GM12872 (cell line): ENCODE results near the gene XYLT1.

Experiments used
- CTCF ChIP-seq: IDR thresholded peaks from 3 replicates; pipeline ENCODE4 v1.5.1; 2011; ENCODE audit warnings: low read depth, mild to moderate bottlenecking, low read length, moderate library complexity; ENCODE audit not compliant: insufficient read depth

XYLT1 gene

GRCh38 chr16:17340804-17341203, 130.0 kb downstream of the XYLT1 start:
- no peak for TF ChIP-seq CTCF

DNA sequence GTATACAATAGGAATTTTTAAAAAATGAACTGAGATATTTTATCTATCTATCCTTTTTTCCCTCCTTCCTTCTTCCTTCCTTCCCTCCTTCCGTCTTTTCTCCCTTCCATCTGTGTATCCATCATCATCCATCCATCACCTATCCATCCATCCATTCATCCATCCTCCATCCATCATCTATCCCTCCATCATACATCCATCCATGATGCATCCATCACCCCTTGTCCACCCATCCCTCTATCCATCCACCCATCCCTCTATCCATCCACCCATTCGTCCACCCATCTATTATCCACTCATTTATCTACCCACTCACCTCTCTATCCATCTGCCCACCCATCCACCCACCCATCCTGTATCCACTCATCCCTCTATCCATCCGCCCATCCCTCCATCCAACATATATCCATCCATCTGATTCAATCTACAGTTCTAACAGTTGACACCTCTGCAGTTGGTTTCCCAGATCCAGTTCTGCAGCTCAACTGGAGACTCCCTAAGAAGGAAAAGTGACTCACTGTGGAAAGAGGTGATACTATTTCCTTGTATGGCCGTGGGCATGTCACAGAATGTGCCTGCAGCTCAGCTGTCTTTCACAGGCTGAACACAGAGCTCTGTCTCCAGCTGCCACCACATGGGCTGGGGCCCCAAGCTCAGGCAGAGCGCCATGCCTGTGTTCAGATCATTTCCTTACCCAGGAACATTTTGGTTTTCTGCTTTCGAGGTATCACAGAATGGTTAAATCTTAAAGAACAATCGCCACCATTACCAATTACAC, 130.8 kb downstream of the XYLT1 start:
- no peak for TF ChIP-seq CTCF

- TF ChIP-seq CTCF = no peak
These were observed 132.5 kb downstream of the XYLT1 start for GRCh38 chr16:17338244-17338643.

DNA sequence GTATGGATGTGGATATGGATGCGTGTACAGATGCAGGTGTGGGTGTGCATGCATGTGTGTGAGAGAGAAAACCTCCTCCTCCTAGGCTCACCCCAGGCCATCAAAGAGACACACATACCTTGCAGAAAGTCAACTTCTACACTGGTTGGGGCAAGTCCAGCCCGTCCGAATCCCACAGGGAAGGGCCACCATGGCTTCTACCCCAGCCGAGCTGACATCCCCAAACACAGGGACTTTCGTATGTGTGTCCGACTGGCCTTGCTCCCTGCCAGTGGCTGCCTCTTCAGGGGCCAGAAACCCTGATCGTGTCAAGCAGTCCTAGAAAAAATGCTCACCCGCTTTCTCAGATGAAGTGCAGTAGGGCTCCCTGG, 134.2 kb downstream of the XYLT1 start:
- no peak for TF ChIP-seq CTCF

- no peak for TF ChIP-seq CTCF
These were observed 134.8 kb downstream of the XYLT1 start for GRCh38 chr16:17335826-17336529.

DNA sequence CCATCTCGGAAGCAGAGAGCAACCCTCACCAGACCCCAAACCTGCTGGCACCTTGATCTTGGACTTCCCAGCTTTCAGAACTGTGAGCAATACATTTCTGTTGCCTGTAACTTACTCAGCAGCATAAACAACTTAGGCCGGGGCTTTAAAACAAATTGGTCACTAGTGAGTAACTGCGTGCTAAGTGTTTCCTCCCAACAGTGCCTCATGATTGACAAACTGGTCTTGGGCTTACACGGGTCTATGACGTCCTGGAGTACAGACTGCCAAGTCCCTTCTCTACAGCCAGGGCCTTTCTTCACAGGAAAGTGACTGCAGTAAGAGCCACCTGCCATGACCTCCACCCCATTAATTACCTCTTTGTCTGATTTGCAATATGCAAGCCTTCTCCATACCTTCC, 136.7 kb downstream of the XYLT1 start:
- TF ChIP-seq CTCF = no peak

DNA sequence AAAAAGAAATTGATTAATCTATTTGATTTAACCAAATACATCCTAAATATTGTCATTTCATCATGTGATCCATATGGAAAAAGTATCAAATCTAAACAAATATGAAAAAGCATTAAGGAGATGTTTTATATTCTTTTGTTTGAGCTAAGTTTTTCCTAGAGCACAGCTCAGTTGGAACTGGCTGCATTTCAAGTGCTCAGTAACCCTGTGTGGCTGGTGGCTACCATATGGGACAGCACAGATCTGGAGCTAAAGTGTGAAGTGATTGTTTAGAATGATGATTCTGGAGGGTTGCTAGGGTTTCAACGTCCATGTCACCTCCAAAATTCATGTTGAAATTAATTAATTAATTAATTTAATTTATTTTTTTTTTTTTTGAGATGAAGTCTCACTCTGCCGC, 137.5 kb downstream of the XYLT1 start:
- no peak for TF ChIP-seq CTCF
